GM19099 (cell line): Measurements from ENCODE around the gene SPDYE4.

Source experiments
- POLR2A ChIP-seq: IDR thresholded peaks from 3 replicates; pipeline ENCODE4 v1.6.1; 2011; ENCODE audit warnings: low read depth; ENCODE audit not compliant: insufficient read length; ENCODE audit errors: extremely low read depth

SPDYE4 gene

GRCh38 chr17:8753136-8753975 lies 5.0 kb downstream of the SPDYE4 start:
- TF ChIP-seq POLR2A, result no peak

GRCh38 chr17:8749616-8750015 lies 8.7 kb downstream of the SPDYE4 start:
- no peak for TF ChIP-seq POLR2A

GRCh38 chr17:8747742-8748141 lies 10.6 kb downstream of the SPDYE4 start:
- no peak for TF ChIP-seq POLR2A

- no peak for TF ChIP-seq POLR2A
These were observed 11.7 kb downstream of the SPDYE4 start for GRCh38 chr17:8746501-8747236.

GRCh38 chr17:8745586-8746500 lies 12.5 kb downstream of the SPDYE4 start:
- no peak for TF ChIP-seq POLR2A

GRCh38 chr17:8744086-8744785 lies 14.1 kb downstream of the SPDYE4 start:
- TF ChIP-seq POLR2A, result no peak

GRCh38 chr17:8742819-8743218 lies 15.5 kb downstream of the SPDYE4 start:
- TF ChIP-seq POLR2A, result no peak

GRCh38 chr17:8742274-8742673 lies 16.1 kb downstream of the SPDYE4 start:
- TF ChIP-seq POLR2A, result no peak

GRCh38 chr17:8741771-8742170 lies 16.6 kb downstream of the SPDYE4 start:
- no peak for TF ChIP-seq POLR2A

GRCh38 chr17:8741366-8741765 lies 17.0 kb downstream of the SPDYE4 start:
- TF ChIP-seq POLR2A, result no peak

- no peak for TF ChIP-seq POLR2A
These were observed 17.9 kb downstream of the SPDYE4 start for GRCh38 chr17:8740486-8740885.

GRCh38 chr17:8739097-8739496 lies 19.2 kb downstream of the SPDYE4 start:
- TF ChIP-seq POLR2A, result no peak

GRCh38 chr17:8736796-8737195 lies 21.6 kb downstream of the SPDYE4 start:
- TF ChIP-seq POLR2A, result no peak

GRCh38 chr17:8736362-8736761 lies 22.0 kb downstream of the SPDYE4 start:
- no peak for TF ChIP-seq POLR2A
